Caco-2 (cell line): Measurements from ENCODE around the gene MT1E. TPM values are rescaled to one million over a fixed set of nuclear protein-coding genes. Genes with fewer than 3 reads are reported as not detected.

Experiments
- BruUV-seq: library from RNA; stranded (reverse); fragments of 400-500 nt; replicated peaks from 2 replicates; lab custom pipeline; 2021; lab: Mats Ljungman, UMichigan
- CTCF ChIA-PET: fragments of 300-600 bp; sonication (Branson Sonifier 250); formaldehyde crosslinking; loops from one replicate; lab custom pipeline; 2022; ENCODE audit warnings: antibody characterized with exemption; lab: Charles Lee
- POLR2A ChIA-PET: fragments of 300-600 bp; sonication (Branson Sonifier 250); formaldehyde crosslinking; loops from one replicate; lab custom pipeline; 2022; ENCODE audit warnings: antibody characterized with exemption; lab: Charles Lee
- DNase-seq, 2 experiments: peaks; one replicate each; pipeline versions ENCODE4 v3.0.0 to v3.0.0-alpha.2; 2020 to 2022
- H3K27me3 ChIP-seq: replicated peaks from 2 replicates; pipeline ENCODE4 v1.6.0; 2011; ENCODE audit warnings: low read length; ENCODE audit not compliant: control insufficient read depth, insufficient read depth
- H3K36me3 ChIP-seq: 2 replicates; pipeline ENCODE4 v1.5.1; 2011; ENCODE audit warnings: low read length; ENCODE audit not compliant: control insufficient read depth, insufficient read depth
- H3K4me1 ChIP-seq: fragments of 250-450 bp; sonication (Bioruptor Pico); 2 replicates; pipeline ENCODE4 v1.5.1; 2020; ENCODE audit warnings: mild to moderate bottlenecking
- H3K4me3 ChIP-seq: 2 replicates; pipeline ENCODE4 v1.5.1; 2011; ENCODE audit warnings: low read depth, mild to moderate bottlenecking, control low read depth, low read length
- H3K9me3 ChIP-seq: fragments of 250-450 bp; sonication (Bioruptor Pico); 2 replicates; pipeline ENCODE4 v1.5.1; 2020; ENCODE audit warnings: mild to moderate bottlenecking, moderate library complexity
- H3K27ac Mint-ChIP-seq: one replicate; pipeline ENCODE4 v1.8.0; 2022; ENCODE audit warnings: mixed read lengths; ENCODE audit not compliant: unreplicated experiment
- H3K27me3 Mint-ChIP-seq: one replicate; pipeline ENCODE4 v1.8.0; 2022; ENCODE audit warnings: mixed read lengths; ENCODE audit not compliant: insufficient read depth, unreplicated experiment
- H3K36me3 Mint-ChIP-seq: one replicate; pipeline ENCODE4 v1.8.0; 2022; ENCODE audit warnings: mild to moderate bottlenecking, mixed read lengths; ENCODE audit not compliant: insufficient read depth, unreplicated experiment
- H3K4me1 Mint-ChIP-seq: one replicate; pipeline ENCODE4 v1.8.0; 2022; ENCODE audit warnings: low read depth, mixed read lengths; ENCODE audit not compliant: unreplicated experiment
- H3K4me3 Mint-ChIP-seq: one replicate; pipeline ENCODE4 v1.8.0; 2022; ENCODE audit warnings: mild to moderate bottlenecking, moderate library complexity, mixed read lengths; ENCODE audit not compliant: unreplicated experiment
- H3K9me3 Mint-ChIP-seq: one replicate; pipeline ENCODE4 v1.8.0; 2022; ENCODE audit warnings: mixed read lengths; ENCODE audit not compliant: unreplicated experiment
- intact Hi-C: fragments of 100-400 bp; cut with micrococcal nuclease; formaldehyde crosslinking; loops from one replicate; pipeline ENCODE4 v1.10.0; 2022; ENCODE audit not compliant: unreplicated experiment
- total RNA-seq: library from RNA; stranded (reverse); gene quantifications from 2 replicates; pipeline ENCODE4 v1.2.3, GENCODE V29; 2022
- TF ChIP-seq, protein P1 (sequence below), 2 experiments: fragments of 200-600 bp in 1 of 2; IDR thresholded peaks; 1 replicate in 1 of 2; 2 replicates in 1 of 2; pipeline versions ENCODE4 v1.5.1 to v1.8.0; 2011 to 2022; ENCODE audit warnings: antibody characterized with exemption in 1 of 2, control low read depth in 1 of 2, inconsistent platforms in 1 of 2, low read depth in 1 of 2, low read length in 1 of 2, mild to moderate bottlenecking in 1 of 2, moderate library complexity in 1 of 2; ENCODE audit not compliant: insufficient read depth in 1 of 2, severe bottlenecking in 1 of 2, unreplicated experiment in 1 of 2

MT1E gene
- total RNA-seq, 1 experiment from 2014 or later, result 2.0 TPM

DNA sequence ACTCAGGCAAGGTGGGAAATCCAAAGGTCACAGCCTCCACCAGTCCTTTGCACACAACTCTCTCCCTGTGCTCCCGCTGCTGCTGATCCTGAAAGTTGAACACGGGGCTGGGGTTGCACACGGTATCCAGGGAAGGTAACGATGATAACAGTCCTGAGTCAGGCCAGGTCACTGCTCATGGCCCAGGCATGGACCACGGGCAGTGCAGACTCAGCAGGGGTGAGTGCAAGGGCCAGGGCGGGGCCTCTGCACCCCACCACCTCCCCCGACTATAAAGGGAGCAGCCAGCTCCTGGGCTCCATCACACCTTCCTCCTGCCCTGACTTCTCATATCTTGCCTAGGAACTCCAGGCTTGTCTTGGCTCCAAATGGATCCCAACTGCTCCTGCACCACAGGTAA, 26.0 kb downstream of the MT1E start, which contains the start of gene MT1B:
Gene MT1B, plus strand, starts transcription at position 301 of the 400 bp plus-strand sequence. Its CDS starts 68 bp downstream, at position 369.
- no peak within 1 kb of the TSS for H3K4me3 ChIP-seq
- BruUV-seq, result no TSS peak
- H3K4me1 ChIP-seq, result peaks cover 18% of the 10 kb centered on the region
- H3K9me3 ChIP-seq, result no peaks in the 10 kb centered on the region
- intact Hi-C loops, result no loop called here
- DNase-seq, result no peak
- Mint-ChIP-seq H3K27ac (no peak within 1 kb of the TSS), H3K9me3 (no peaks in the 10 kb centered on the region), H3K4me3 (no peak within 1 kb of the TSS), H3K4me1 (no peaks in the 10 kb centered on the region), H3K27me3 (peaks cover 3% of the 10 kb centered on the region), H3K36me3 (no peaks in the 10 kb centered on the region)
- CTCF ChIA-PET, result no interaction called here
- no peaks in the 10 kb centered on the region for H3K36me3 ChIP-seq
- no peaks in the 10 kb centered on the region for H3K27me3 ChIP-seq
- POLR2A ChIA-PET, result no interaction called here
- TF ChIP-seq, protein P1, sequence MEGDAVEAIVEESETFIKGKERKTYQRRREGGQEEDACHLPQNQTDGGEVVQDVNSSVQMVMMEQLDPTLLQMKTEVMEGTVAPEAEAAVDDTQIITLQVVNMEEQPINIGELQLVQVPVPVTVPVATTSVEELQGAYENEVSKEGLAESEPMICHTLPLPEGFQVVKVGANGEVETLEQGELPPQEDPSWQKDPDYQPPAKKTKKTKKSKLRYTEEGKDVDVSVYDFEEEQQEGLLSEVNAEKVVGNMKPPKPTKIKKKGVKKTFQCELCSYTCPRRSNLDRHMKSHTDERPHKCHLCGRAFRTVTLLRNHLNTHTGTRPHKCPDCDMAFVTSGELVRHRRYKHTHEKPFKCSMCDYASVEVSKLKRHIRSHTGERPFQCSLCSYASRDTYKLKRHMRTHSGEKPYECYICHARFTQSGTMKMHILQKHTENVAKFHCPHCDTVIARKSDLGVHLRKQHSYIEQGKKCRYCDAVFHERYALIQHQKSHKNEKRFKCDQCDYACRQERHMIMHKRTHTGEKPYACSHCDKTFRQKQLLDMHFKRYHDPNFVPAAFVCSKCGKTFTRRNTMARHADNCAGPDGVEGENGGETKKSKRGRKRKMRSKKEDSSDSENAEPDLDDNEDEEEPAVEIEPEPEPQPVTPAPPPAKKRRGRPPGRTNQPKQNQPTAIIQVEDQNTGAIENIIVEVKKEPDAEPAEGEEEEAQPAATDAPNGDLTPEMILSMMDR (IDR thresholded peaks at IDR 0.05; ENCODE audit: insufficient read depth in 1 of 2, low read depth in 1 of 2, low read length in 1 of 2, severe bottlenecking in 1 of 2, unreplicated experiment in 1 of 2), result no peak

GRCh38 chr16:56652600-56652999, 27.0 kb downstream of the MT1E start:
- H3K36me3 ChIP-seq, result no peaks in the 10 kb centered on the region
- no TSS peak for BruUV-seq
- Mint-ChIP-seq H3K9me3 (no peaks in the 10 kb centered on the region), H3K27me3 (peaks cover 3% of the 10 kb centered on the region), H3K4me3 (no peak overlapping the region), H3K4me1 (no peaks in the 10 kb centered on the region), H3K27ac (no peak overlapping the region), H3K36me3 (peaks cover 5% of the 10 kb centered on the region)
- no peak for DNase-seq
- peaks cover 18% of the 10 kb centered on the region for H3K4me1 ChIP-seq
- CTCF ChIA-PET, result interaction anchor here (0.7 kb wide), 1 partner anchor 9 kb away, joined by 5 read pairs; no protein-coding TSS in a partner anchor
- TF ChIP-seq, protein P1 (IDR thresholded peaks at IDR 0.05; ENCODE audit: insufficient read depth in 1 of 2, low read depth in 1 of 2, low read length in 1 of 2, severe bottlenecking in 1 of 2, unreplicated experiment in 1 of 2), result no peak
- H3K9me3 ChIP-seq, result no peaks in the 10 kb centered on the region
- H3K27me3 ChIP-seq, result no peaks in the 10 kb centered on the region
- H3K4me3 ChIP-seq, result no peak overlapping the region
- POLR2A ChIA-PET, result no interaction called here
- intact Hi-C loops, result no loop called here

DNA sequence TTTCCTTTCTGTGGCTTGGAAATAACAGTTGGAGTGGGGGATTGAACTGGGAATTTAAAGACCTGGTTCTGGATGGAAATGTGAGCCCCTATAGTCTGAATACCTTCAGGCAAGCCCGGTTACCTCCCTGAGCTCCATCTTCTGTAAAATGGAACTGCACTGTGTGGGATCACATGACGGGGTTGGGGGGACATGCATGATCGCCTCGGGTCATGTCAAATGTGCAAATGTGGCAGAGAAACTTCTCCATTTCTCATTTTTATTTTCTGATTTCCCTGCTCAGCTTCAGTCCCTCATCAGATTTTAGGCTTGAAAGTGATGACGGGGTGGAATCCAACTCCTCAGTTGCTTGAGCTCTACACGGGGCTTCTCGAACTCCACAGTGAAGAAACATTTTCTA, 27.6 kb downstream of the MT1E start:
- H3K36me3 Mint-ChIP-seq, result peaks cover 5% of the 10 kb centered on the region
- intact Hi-C loops, result no loop called here
- DNase-seq, result no peak
- no peaks in the 10 kb centered on the region for H3K9me3 Mint-ChIP-seq
- H3K4me3 Mint-ChIP-seq, result no peak overlapping the region
- no TSS peak for BruUV-seq
- peaks cover 16% of the 10 kb centered on the region for H3K4me1 ChIP-seq
- H3K4me3 ChIP-seq, result no peak overlapping the region
- H3K27me3 Mint-ChIP-seq, result peaks cover 3% of the 10 kb centered on the region
- TF ChIP-seq, protein P1 (IDR thresholded peaks at IDR 0.05; ENCODE audit: insufficient read depth in 1 of 2, low read depth in 1 of 2, low read length in 1 of 2, severe bottlenecking in 1 of 2, unreplicated experiment in 1 of 2), result no peak
- no peaks in the 10 kb centered on the region for H3K27me3 ChIP-seq
- no peaks in the 10 kb centered on the region for H3K9me3 ChIP-seq
- no peaks in the 10 kb centered on the region for H3K36me3 ChIP-seq
- ChIA-PET CTCF (interaction anchor here (0.7 kb wide), 2 partner anchors 10 to 45 kb away, joined by 3 to 5 read pairs; partner anchors contain the start of gene MT2A), POLR2A (no interaction called here)
- no peaks in the 10 kb centered on the region for H3K4me1 Mint-ChIP-seq
- H3K27ac Mint-ChIP-seq, result no peak overlapping the region
